ENCODE data around the gene TNPO2. TPM values are rescaled to one million over a fixed set of nuclear protein-coding genes. Genes with fewer than 3 reads are reported as not detected.
A peak's percentile ranks its signal among the peaks of the same experiment; 100 is the strongest.
"Not testable (repeated sequence)": the region's sequence is repeated elsewhere in the genome, so short reads cannot be mapped to it uniquely, and the experiment has no call there.

TNPO2 gene
- total RNA-seq, 2 donors from 2014 or later: 106 to 113 TPM

- peak overlapping the region; percentile 90 for H3K27ac Mint-ChIP-seq
- H3K27me3 ChIP-seq (ENCODE audit: control insufficient read depth, insufficient read depth, low read length, poor library complexity, severe bottlenecking): no peaks in the 10 kb centered on the region
- H3K36me3 Mint-ChIP-seq (ENCODE audit: low read depth): peaks cover 69% of the 10 kb centered on the region
- peaks cover 2% of the 10 kb centered on the region for H3K4me1 Mint-ChIP-seq
- H3K36me3 ChIP-seq (ENCODE audit: control insufficient read depth, insufficient read depth, low read length): peaks cover 86% of the 10 kb centered on the region
- no peaks in the 10 kb centered on the region for H3K9me3 Mint-ChIP-seq
- peak; percentile 96 for DNase-seq
- peak overlapping the region; percentile 41 for H3K9ac ChIP-seq (ENCODE audit: extremely low read depth, low read length, poor library complexity, severe bottlenecking)
- peak overlapping the region; percentile 34 for H3K27ac ChIP-seq (ENCODE audit: low read depth, low read length)
- H3K4me3 Mint-ChIP-seq: no peak overlapping the region
- 58 to 80% methylated on average over 1 to 9 of the region's 9 CpGs for WGBS, 2 experiments (ENCODE audit: insufficient coverage in 1 of 2, insufficient read length in 1 of 2)
- no peaks in the 10 kb centered on the region for H3K27me3 Mint-ChIP-seq (ENCODE audit: insufficient read depth)
- no peak for TF ChIP-seq CTCF (conservative IDR thresholded peaks at IDR 0.05)
- no peaks in the 10 kb centered on the region for H3K4me1 ChIP-seq (ENCODE audit: control insufficient read depth, insufficient read depth, low read length)
- H3K4me3 ChIP-seq (ENCODE audit: low read length): no peak overlapping the region
- H3K9me3 ChIP-seq (ENCODE audit: control insufficient read depth, low read length): no peaks in the 10 kb centered on the region
These were observed 20.7 kb downstream of the TNPO2 start for GRCh38 chr19:12703046-12703445.

DNA sequence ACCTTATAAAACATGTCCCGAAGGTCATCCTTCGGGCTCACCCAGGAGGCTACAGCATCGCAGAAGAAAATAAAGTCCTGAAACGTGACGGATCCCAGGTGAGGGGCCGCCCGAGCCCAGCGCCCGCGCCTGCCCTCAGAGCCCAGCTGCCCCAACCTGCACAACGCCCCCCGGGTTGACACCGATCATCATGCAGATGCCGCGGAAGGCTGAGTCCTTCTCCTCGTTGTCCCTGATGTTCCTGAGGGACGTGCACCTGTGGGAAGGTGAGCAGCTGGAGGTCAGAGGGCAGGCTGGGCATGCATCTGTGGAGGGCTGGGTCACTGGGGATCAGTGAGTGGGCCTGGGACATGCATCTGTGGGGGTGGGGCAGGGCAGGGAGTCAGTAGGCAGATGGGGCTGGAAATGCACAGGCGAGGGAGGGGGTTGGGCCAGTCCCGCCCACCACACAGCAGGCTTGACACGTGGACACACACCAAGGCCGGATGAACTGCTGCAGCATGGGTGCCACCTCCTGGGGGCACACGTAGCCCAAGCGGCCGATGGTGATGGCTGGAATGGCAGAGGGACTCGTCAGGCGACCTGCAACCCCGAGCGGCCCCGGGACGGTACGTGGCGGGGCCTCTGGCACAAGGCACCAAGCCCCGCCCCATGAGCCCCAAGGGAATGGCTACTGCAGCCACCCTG lies 22.0 kb downstream of the TNPO2 start:
- Mint-ChIP-seq H3K9me3 (no peaks in the 10 kb centered on the region), H3K36me3 (ENCODE audit: low read depth) (peaks cover 65% of the 10 kb centered on the region), H3K27ac (no peak overlapping the region), H3K4me3 (no peak overlapping the region), H3K4me1 (peaks cover 4% of the 10 kb centered on the region), H3K27me3 (ENCODE audit: insufficient read depth) (no peaks in the 10 kb centered on the region)
- H3K4me3 ChIP-seq (ENCODE audit: low read length): no peak overlapping the region
- H3K9me3 ChIP-seq (ENCODE audit: control insufficient read depth, low read length): no peaks in the 10 kb centered on the region
- H3K9ac ChIP-seq (ENCODE audit: extremely low read depth, low read length, poor library complexity, severe bottlenecking): no peak overlapping the region
- TF ChIP-seq CTCF (conservative IDR thresholded peaks at IDR 0.05): no peak
- H3K27me3 ChIP-seq (ENCODE audit: control insufficient read depth, insufficient read depth, low read length, poor library complexity, severe bottlenecking): no peaks in the 10 kb centered on the region
- H3K4me1 ChIP-seq (ENCODE audit: control insufficient read depth, insufficient read depth, low read length): no peaks in the 10 kb centered on the region
- H3K27ac ChIP-seq (ENCODE audit: low read depth, low read length): no peak overlapping the region
- peaks cover 78% of the 10 kb centered on the region for H3K36me3 ChIP-seq (ENCODE audit: control insufficient read depth, insufficient read depth, low read length)
- WGBS, 2 experiments (ENCODE audit: insufficient coverage in 1 of 2, insufficient read length in 1 of 2): 97 to 99% methylated on average over 18 to 33 of the region's 33 CpGs
- no peak for DNase-seq

- TF ChIP-seq CTCF (conservative IDR thresholded peaks at IDR 0.05): no peak
- Mint-ChIP-seq H3K27ac (no peak overlapping the region), H3K4me3 (no peak overlapping the region), H3K27me3 (ENCODE audit: insufficient read depth) (no peaks in the 10 kb centered on the region), H3K36me3 (ENCODE audit: low read depth) (peaks cover 38% of the 10 kb centered on the region), H3K4me1 (peaks cover 2% of the 10 kb centered on the region), H3K9me3 (no peaks in the 10 kb centered on the region)
- 94% methylated on average over 3 to 6 of the region's 6 CpGs for WGBS, 2 experiments (ENCODE audit: insufficient coverage in 1 of 2, insufficient read length in 1 of 2)
- Histone ChIP-seq H3K9me3 (ENCODE audit: control insufficient read depth, low read length) (no peaks in the 10 kb centered on the region), H3K4me1 (ENCODE audit: control insufficient read depth, insufficient read depth, low read length) (no peaks in the 10 kb centered on the region), H3K27ac (ENCODE audit: low read depth, low read length) (no peak overlapping the region), H3K9ac (ENCODE audit: extremely low read depth, low read length, poor library complexity, severe bottlenecking) (no peak overlapping the region), H3K4me3 (ENCODE audit: low read length) (no peak overlapping the region), H3K36me3 (ENCODE audit: control insufficient read depth, insufficient read depth, low read length) (peaks cover 44% of the 10 kb centered on the region), H3K27me3 (ENCODE audit: control insufficient read depth, insufficient read depth, low read length, poor library complexity, severe bottlenecking) (no peaks in the 10 kb centered on the region)
- no peak for DNase-seq
These were observed 25.6 kb downstream of the TNPO2 start for GRCh38 chr19:12698138-12698537.

GRCh38 chr19:12697425-12697824 lies 26.3 kb downstream of the TNPO2 start:
- not testable (repeated sequence) for H3K4me1 Mint-ChIP-seq; H3K4me1 ChIP-seq (ENCODE audit: control insufficient read depth, insufficient read depth, low read length); DNase-seq; H3K27ac ChIP-seq (ENCODE audit: low read depth, low read length); H3K9ac ChIP-seq (ENCODE audit: extremely low read depth, low read length, poor library complexity, severe bottlenecking); H3K27me3 ChIP-seq (ENCODE audit: control insufficient read depth, insufficient read depth, low read length, poor library complexity, severe bottlenecking); H3K27ac Mint-ChIP-seq; H3K9me3 ChIP-seq (ENCODE audit: control insufficient read depth, low read length); H3K27me3 Mint-ChIP-seq (ENCODE audit: insufficient read depth); H3K9me3 Mint-ChIP-seq
- peaks cover 43% of the 10 kb centered on the region for H3K36me3 ChIP-seq (ENCODE audit: control insufficient read depth, insufficient read depth, low read length)
- WGBS, 2 experiments (ENCODE audit: insufficient coverage in 1 of 2, insufficient read length in 1 of 2): 96 to 98% methylated on average over 22 of the region's 22 CpGs
- H3K36me3 Mint-ChIP-seq (ENCODE audit: low read depth): peaks cover 31% of the 10 kb centered on the region
- H3K4me3 ChIP-seq (ENCODE audit: low read length): peak overlapping the region; percentile 91
- peak overlapping the region; percentile 77 for H3K4me3 Mint-ChIP-seq

All from endodermal cell (in vitro differentiated cells).